GM21737 (cell line): Measurements from ENCODE around the gene MYO5B.

ENCODE experiments used
- ATAC-seq: cut with Tn5 transposase; IDR thresholded peaks from one replicate; pipeline ENCODE4 v1.9.1; 2021; ENCODE audit warnings: mild to moderate bottlenecking, moderate library complexity; ENCODE audit not compliant: unreplicated experiment

MYO5B gene

DNA sequence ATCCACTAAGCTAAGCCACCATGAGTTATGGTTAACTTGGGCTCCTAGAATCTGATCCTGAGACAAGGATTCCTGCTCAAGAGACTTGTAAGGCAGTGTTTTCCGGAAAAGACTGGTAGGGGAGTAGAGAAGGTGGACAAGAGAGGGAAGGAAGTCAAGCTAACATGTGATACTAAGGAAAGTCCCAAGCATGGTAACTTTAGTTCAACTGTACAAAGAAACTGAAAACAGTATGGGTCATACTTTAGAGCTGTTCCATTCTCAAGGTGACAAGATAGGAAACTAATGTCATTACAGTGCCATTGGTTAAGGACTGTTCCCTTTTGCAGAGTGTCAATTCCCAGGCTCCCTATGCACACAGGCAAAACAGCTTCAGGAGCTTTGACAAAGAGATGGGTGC is 5.8 kb downstream of the MYO5B start:
- ATAC-seq = no peak

- ATAC-seq = no peak
These were observed 6.3 kb downstream of the MYO5B start for GRCh38 chr18:50188652-50189051.

- no peak for ATAC-seq
These were observed 7.3 kb downstream of the MYO5B start for GRCh38 chr18:50187659-50188058.

DNA sequence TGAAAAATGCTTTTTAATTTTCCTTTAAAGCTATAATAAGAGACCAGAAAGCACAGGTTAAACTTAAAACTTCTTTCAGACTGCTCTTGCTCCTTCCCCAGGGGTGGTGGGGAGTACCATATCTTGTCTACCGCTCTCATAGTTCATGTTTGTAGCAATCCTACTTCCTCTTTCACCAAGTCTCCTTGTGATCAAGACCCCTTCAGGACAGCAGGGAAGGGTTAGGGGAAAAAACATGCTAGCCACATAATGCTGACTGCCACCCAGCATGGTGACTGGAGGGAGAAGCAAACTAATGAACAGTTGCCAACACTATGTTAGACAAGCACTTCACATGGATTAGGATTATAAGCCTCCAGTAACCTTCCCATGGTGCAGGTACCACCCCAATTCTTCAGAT is 8.6 kb downstream of the MYO5B start:
- ATAC-seq = no peak

- no peak for ATAC-seq
These were observed 11.4 kb downstream of the MYO5B start for GRCh38 chr18:50183556-50183955.

DNA sequence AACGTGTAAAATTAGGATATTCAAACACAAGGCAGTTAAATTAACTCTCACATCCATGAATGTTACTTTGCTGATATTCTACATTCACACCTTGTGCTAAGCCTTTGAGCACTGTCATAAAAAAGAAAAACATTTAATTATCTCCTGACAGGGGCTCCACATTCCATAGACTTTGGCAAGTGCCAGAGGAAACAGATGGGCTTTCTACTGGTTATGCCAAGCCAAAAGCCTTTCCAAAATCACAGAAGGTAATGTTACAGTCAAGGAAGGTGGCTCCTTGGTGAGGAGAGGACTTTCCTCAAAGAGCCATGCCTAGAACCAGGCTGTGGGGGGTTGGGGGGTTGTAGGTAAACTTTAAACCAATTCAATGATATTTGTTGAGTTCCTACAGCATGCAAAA is 12.4 kb downstream of the MYO5B start:
- no peak for ATAC-seq

- no peak for ATAC-seq
These were observed 13.4 kb downstream of the MYO5B start for GRCh38 chr18:50181590-50181989.

GRCh38 chr18:50179465-50179864 is 15.5 kb downstream of the MYO5B start:
- no peak for ATAC-seq

- no peak for ATAC-seq
These were observed 17.5 kb downstream of the MYO5B start for GRCh38 chr18:50177294-50177992.

DNA sequence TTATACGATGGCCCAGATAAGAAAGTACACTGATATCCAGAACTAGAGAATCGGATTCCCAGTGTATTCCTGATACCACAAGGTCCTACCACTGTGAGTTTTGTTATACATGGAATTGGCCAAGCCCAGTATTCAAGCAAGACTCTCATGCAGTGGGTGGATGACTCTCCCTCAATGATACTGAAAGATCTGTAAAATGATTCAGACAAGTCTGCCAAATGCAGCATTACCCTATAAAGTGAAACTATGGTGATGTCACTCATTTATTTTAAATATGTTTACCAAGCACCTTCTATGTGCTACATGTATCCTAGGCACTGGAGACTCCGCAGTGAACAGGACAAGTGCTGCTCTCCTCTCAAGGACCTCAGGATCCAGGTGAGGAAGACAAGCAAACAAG is 22.6 kb downstream of the MYO5B start:
- ATAC-seq = no peak

GRCh38 chr18:50171406-50171805 is 23.5 kb downstream of the MYO5B start:
- no peak for ATAC-seq

GRCh38 chr18:50170004-50170403 is 24.9 kb downstream of the MYO5B start:
- ATAC-seq = no peak

DNA sequence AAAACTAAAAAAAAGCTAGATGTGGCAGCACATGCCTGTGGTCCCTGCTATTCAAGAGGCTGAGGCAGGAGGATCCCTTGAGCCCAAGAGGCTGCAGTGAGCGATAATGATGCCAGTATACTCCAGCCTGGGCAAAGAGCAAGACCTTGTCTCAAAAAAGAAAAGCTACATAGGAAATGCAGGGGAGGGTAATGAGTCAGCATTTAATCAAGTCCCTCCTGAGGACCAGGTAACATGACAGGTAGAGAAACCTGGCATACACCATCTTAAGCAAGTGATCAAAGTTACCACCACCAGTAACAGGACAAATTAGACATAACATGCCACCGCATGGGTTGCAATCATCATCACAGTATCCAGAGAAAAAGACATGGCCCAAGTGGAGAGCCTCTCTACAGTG is 25.8 kb downstream of the MYO5B start:
- ATAC-seq = no peak

GRCh38 chr18:50167966-50168365 is 27.0 kb downstream of the MYO5B start:
- ATAC-seq = no peak

- no peak for ATAC-seq
These were observed 28.0 kb downstream of the MYO5B start for GRCh38 chr18:50166901-50167300.

DNA sequence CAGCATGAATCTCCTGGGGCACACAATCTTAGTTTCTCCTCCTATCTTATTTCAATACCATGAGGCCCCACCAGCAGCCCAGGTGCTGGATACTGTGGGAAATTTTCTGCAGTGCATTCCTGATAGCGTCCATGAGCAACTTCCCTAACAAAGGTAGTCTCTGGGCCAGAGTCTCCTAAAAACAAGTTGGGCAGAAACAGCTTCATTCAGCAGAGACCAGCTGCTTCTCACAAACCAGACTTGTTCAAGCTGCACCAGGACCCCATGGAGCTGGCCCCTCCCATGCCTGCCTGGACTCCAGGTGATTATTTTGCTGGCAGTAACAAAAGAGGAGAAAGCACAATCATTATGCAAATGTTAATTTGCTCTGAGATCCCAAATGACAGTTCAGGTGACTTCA is 31.4 kb downstream of the MYO5B start:
- ATAC-seq = no peak

DNA sequence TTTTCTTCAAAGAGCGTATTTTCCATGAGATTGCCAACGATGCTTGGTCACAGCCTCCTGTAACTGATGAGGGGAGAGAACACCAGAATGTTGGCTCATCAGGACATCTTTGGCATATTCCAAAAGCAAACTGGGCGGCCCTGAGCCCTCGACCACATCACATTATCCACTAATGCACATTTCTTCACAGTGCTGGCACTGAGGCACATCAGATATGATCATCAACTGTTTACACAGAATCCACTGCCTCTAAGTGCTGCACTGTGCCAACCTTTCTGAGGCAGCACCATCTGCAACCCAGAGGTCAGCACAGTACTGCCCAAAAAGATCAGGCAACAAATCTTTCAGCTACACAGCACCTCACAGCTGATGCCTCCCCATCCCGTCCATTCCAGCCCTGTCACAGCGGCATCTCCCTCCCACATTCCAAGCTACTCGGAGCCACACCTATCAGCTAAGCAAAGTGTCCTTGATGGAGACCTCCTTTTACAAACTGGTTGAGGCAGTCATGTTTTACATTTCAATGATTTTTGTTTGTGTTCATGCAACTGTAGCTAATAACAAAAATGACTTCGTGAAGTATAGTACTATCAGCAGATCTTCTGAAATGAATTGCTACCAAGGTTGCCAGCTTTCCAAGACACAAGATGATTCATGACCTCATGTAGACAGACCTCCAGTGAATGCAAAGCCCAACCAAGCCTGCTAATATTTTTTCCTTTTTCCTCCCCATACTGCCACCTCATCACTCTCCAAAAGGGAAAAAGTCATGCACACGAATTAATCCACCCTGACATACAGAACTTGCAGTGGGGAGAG is 32.3 kb downstream of the MYO5B start:
- ATAC-seq = no peak

DNA sequence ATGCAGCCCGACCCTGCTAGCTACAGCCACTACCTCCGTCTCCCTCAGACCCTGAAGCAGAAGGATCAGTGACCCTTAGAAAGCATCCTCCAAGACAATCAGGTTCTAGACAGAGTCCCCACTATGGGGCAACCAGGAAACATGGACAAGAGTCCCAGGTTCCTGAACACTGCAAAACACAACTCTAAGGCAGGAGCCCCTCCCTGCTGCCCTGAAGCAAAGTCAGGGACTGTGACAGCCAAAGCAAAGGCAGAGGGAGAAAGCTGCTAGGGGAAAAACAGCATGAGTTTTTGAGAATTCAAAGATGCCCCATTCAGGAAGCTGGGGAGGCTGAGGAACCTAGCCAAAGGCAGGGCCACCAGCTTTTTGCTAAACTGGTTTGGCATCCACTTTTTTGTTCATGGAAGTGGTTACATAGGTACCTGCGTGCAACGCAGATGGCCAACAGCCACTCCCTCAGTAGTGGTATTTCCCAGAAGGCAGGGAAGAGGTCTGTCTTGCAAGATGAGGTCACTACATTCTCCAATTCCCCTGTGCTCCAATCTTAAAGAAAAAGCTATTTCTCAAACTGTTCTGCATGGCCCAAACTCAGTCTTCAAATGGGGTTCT is 33.2 kb downstream of the MYO5B start:
- ATAC-seq = no peak

DNA sequence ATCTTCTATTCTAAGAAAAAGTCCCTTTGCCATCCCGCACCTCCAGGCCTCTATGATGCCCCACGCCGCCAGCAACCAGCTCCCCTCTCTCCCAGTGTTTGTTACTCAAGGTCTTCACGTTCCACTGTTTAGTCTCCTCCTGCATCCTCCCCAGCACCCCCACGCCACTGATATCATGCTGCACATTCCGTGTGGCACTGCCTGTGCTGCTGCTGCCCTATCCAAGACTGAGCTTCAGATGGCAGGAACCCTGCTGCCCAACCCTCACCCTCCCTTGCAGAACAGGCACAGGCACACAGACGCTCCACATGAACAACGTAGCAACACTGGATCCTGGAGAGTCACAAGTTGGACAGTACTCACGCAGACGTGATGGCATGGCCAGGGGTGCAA is 35.3 kb downstream of the MYO5B start:
- no peak for ATAC-seq

DNA sequence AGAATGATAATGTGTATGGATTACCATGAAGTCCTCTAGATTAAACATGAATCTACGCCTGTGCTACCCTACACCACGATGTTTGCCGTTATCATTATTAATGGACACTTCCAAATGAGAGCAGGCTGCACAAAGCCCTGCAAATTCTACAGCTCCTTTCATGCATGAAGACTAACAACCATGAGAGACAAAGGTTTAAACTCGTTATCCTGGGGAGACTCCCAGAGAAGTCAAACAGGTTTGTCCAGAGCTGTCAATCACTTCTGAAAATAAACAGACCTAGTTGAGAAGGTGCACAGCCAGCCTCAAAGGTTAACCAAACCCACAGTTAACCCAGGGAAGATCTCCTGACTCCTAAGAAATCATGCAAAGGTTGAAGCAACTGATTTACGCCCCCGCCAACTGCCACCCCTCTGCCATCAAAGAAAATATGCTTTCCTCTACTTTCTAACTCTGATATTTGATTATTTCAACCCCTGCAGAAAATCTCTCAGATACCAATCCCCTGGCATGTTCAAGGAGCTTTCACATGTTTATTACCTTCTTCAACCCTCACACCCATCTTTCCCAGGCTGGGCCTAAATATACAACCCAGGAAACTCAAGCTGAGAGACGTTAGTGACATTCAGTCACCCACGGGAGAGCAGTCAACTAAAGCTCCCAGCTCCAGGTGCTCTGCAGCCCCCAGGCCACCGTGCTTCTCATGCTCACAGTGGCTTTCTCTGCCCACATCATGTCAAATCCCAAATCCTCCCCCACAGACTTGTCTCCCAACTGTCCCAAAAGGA is 35.9 kb downstream of the MYO5B start:
- ATAC-seq = no peak

GRCh38 chr18:50155406-50155805 is 39.5 kb downstream of the MYO5B start:
- ATAC-seq = no peak
